ENCODE results near the gene RBMS1.

GRCh38 chr2:160324917-160325316, 168.7 kb downstream of the RBMS1 start:
- TF ChIP-seq CTCF (conservative IDR thresholded peaks at IDR 0.05; ENCODE audit: low read depth in 2 of 2): no peak
- TF ChIP-seq JUNB (IDR thresholded peaks at IDR 0.05; ENCODE audit: unreplicated experiment): no peak
- TF ChIP-seq EZH2 (IDR thresholded peaks at IDR 0.05; ENCODE audit: low read depth, unreplicated experiment): no peak
- TF ChIP-seq POLR2AphosphoS5 (IDR thresholded peaks at IDR 0.05; ENCODE audit: low read depth): no peak

Data from GM23338 (cell line).